ENCODE data around the gene MRPL16.

DNA sequence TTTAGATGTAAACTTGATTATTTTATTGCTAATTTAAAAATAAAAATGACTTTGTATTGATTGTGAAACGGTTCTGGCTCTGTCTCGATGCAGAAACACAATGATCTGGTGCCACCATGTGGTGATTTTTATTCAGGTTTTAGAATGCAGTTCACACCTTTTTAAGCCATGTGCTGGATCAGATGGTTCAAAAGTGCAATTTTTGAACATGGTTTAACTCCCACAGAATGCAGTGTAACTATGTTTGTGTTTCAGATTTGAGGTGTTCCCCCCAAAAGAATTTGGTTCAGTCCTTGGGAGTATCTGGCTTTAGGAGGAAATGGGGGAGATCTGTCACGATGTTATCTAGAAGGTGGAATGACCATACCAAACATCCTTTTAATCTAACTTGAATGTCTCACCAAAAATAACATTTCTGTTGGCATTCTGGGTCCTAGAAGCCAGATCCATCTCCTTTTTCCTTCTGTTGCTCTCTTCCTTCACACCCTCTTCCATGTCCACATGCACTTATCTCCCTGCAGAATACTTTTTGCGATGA is 7.9 kb downstream of the MRPL16 start:
- TF ChIP-seq EZH2 (IDR thresholded peaks at IDR 0.05; ENCODE audit: insufficient read depth, poor library complexity, severe bottlenecking), result no peak
- no peak for TF ChIP-seq EZH2phosphoT487 (IDR thresholded peaks at IDR 0.05; ENCODE audit: insufficient read depth, low read depth)
